ENCODE results near the gene NCAPD3. TPM values are rescaled to one million over a fixed set of nuclear protein-coding genes. Genes with fewer than 3 reads are reported as not detected.
A peak's percentile ranks its signal among the peaks of the same experiment; 100 is the strongest.

The NCAPD3 gene
- polyA plus RNA-seq, 3 donors: 33.3 to 35.9 (median 34.8) TPM

- DNase-seq (ENCODE audit: extremely low read depth in 1 of 11, low read depth in 9 of 11, low spot score in 4 of 11): no peak
Measured at GRCh38 chr11:134176284-134176683, 47.5 kb downstream of the NCAPD3 start.

GRCh38 chr11:134173296-134173695, 50.5 kb downstream of the NCAPD3 start:
- no peak for DNase-seq (ENCODE audit: extremely low read depth in 1 of 11, low read depth in 9 of 11, low spot score in 4 of 11)

- no peak for DNase-seq (ENCODE audit: extremely low read depth in 1 of 11, low read depth in 9 of 11, low spot score in 4 of 11)
Measured at GRCh38 chr11:134171951-134172350, 51.8 kb downstream of the NCAPD3 start.

- no peak for DNase-seq (ENCODE audit: extremely low read depth in 1 of 11, low read depth in 9 of 11, low spot score in 4 of 11)
Measured at GRCh38 chr11:134170919-134171281, 52.9 kb downstream of the NCAPD3 start.

- peak in 2 of 11 donors; percentile 7 to 8 for DNase-seq (ENCODE audit: extremely low read depth in 1 of 11, low read depth in 9 of 11, low spot score in 4 of 11)
Measured at GRCh38 chr11:134170177-134170918, 53.4 kb downstream of the NCAPD3 start.

- DNase-seq (ENCODE audit: extremely low read depth in 1 of 11, low read depth in 9 of 11, low spot score in 4 of 11): no peak
Measured at GRCh38 chr11:134164490-134165370, 59.0 kb downstream of the NCAPD3 start.

- no peak for DNase-seq (ENCODE audit: extremely low read depth in 1 of 11, low read depth in 9 of 11, low spot score in 4 of 11)
Measured at GRCh38 chr11:134159652-134160051, 64.1 kb downstream of the NCAPD3 start.

GRCh38 chr11:134158023-134158422, 65.7 kb downstream of the NCAPD3 start:
- no peak for DNase-seq (ENCODE audit: extremely low read depth in 1 of 11, low read depth in 9 of 11, low spot score in 4 of 11)

GRCh38 chr11:134157451-134157850, 66.3 kb downstream of the NCAPD3 start:
- DNase-seq (ENCODE audit: extremely low read depth in 1 of 11, low read depth in 9 of 11, low spot score in 4 of 11): no peak

GRCh38 chr11:134155946-134156865, 67.6 kb downstream of the NCAPD3 start:
- no peak for DNase-seq (ENCODE audit: extremely low read depth in 1 of 11, low read depth in 9 of 11, low spot score in 4 of 11)

GRCh38 chr11:134155456-134155855, 68.3 kb downstream of the NCAPD3 start:
- DNase-seq (ENCODE audit: extremely low read depth in 1 of 11, low read depth in 9 of 11, low spot score in 4 of 11): no peak

- DNase-seq (ENCODE audit: extremely low read depth in 1 of 11, low read depth in 9 of 11, low spot score in 4 of 11): no peak
Measured at GRCh38 chr11:134154441-134154840, 69.3 kb downstream of the NCAPD3 start.

GRCh38 chr11:134153147-134153905, 70.4 kb downstream of the NCAPD3 start:
- DNase-seq (ENCODE audit: extremely low read depth in 1 of 11, low read depth in 9 of 11, low spot score in 4 of 11): no peak

GRCh38 chr11:134152696-134153095, 71.1 kb downstream of the NCAPD3 start:
- DNase-seq (ENCODE audit: extremely low read depth in 1 of 11, low read depth in 9 of 11, low spot score in 4 of 11): no peak

GRCh38 chr11:134151083-134151747, 72.6 kb downstream of the NCAPD3 start:
- no peak for DNase-seq (ENCODE audit: extremely low read depth in 1 of 11, low read depth in 9 of 11, low spot score in 4 of 11)

GRCh38 chr11:134150195-134150903, 73.4 kb downstream of the NCAPD3 start:
- DNase-seq (ENCODE audit: extremely low read depth in 1 of 11, low read depth in 9 of 11, low spot score in 4 of 11): no peak

GRCh38 chr11:134149371-134149770, 74.4 kb downstream of the NCAPD3 start:
- no peak for DNase-seq (ENCODE audit: extremely low read depth in 1 of 11, low read depth in 9 of 11, low spot score in 4 of 11)

Measured in renal cortex interstitium (tissue), 11 donors.